GM19035 (cell line): ENCODE data around the gene ACTG1.
"Not testable (repeated sequence)": the region's sequence is repeated elsewhere in the genome, so short reads cannot be mapped to it uniquely, and the experiment has no call there.

Experiments
- ATAC-seq: cut with Tn5 transposase; IDR thresholded peaks from one replicate; pipeline ENCODE4 v1.9.1; 2021; ENCODE audit not compliant: unreplicated experiment

ACTG1 gene

DNA sequence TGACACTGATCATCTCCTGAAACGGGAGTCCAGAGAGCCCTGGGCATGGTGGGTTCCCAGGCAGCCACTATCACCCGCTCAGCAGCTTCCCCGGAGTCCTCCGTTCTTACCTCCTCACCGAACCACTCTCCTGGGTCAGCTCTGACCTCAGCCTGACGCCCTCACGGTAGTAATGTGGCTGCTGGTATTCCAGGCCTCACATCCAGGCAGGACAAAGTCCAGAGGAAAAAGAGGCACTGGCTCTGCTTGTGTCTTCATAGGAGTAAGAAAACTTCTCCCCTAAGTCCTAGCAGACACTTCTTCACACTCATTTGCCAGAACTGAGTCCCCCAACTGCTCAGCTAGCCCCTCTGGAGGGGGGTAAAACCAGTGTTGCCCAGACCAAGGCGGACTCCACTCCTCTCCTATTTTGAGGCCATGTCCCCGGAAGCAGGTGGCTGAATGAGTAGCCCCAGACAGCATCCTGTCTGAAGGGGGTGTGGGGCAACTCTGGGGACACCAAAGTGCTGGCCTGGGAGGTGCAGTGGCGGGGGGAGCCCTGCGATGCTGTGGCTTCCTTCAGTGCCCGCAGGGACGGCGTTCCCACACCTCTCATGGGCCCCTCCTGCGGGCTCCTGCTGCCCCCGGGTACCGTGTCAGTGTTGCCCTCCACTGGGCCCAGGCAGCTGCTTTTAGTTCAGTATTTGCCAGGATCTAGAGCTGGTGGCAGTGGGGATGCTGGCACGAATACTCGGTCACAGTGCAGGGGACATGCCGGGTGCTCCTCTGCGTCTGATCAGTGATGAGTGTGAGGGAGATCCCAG, 20.9 kb upstream of the ACTG1 start:
- no peak for ATAC-seq

- ATAC-seq, result no peak
Measured at GRCh38 chr17:81532490-81533287, 20.1 kb upstream of the ACTG1 start.

GRCh38 chr17:81531998-81532404, 19.4 kb upstream of the ACTG1 start:
- not testable (repeated sequence) for ATAC-seq

GRCh38 chr17:81531013-81531412, 18.4 kb upstream of the ACTG1 start:
- ATAC-seq, result not testable (repeated sequence)

DNA sequence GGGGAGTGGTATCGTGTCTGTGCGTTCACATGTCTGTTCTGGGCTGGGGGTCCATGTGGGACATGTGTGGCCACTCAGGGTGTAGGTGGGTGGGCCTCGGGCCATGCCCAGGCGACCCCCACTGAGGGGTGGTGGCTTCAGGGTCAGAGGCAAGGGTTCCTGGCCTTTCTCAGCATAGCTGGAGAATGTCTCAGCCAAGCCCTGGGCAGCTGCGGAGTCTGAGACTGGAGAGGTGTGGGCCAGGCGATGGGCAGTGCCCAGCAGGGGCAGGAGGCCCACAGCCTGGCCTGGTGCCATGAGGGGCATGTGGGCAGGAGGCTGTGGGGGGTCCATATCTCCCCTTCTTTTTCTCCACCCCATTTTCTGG, 16.8 kb upstream of the ACTG1 start:
- ATAC-seq, result no peak

DNA sequence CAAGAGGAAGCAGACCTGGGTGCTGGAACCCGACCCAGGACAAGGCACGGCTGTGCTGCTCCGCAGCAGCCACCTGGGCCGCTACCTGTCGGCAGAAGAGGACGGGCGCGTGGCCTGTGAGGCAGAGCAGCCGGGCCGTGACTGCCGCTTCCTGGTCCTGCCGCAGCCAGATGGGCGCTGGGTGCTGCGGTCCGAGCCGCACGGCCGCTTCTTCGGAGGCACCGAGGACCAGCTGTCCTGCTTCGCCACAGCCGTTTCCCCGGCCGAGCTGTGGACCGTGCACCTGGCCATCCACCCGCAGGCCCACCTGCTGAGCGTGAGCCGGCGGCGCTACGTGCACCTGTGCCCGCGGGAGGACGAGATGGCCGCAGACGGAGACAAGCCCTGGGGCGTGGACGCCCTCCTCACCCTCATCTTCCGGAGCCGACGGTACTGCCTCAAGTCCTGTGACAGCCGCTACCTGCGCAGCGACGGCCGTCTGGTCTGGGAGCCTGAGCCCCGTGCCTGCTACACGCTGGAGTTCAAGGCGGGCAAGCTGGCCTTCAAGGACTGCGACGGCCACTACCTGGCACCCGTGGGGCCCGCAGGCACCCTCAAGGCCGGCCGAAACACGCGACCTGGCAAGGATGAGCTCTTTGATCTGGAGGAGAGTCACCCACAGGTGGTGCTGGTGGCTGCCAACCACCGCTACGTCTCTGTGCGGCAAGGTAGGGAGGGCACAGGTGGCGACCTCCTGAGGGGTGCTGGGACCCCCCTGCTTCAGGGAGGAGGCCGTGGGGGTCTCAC, 16.2 kb upstream of the ACTG1 start:
- no peak for ATAC-seq

- ATAC-seq, result no peak
Measured at GRCh38 chr17:81528384-81528650, 15.7 kb upstream of the ACTG1 start.

DNA sequence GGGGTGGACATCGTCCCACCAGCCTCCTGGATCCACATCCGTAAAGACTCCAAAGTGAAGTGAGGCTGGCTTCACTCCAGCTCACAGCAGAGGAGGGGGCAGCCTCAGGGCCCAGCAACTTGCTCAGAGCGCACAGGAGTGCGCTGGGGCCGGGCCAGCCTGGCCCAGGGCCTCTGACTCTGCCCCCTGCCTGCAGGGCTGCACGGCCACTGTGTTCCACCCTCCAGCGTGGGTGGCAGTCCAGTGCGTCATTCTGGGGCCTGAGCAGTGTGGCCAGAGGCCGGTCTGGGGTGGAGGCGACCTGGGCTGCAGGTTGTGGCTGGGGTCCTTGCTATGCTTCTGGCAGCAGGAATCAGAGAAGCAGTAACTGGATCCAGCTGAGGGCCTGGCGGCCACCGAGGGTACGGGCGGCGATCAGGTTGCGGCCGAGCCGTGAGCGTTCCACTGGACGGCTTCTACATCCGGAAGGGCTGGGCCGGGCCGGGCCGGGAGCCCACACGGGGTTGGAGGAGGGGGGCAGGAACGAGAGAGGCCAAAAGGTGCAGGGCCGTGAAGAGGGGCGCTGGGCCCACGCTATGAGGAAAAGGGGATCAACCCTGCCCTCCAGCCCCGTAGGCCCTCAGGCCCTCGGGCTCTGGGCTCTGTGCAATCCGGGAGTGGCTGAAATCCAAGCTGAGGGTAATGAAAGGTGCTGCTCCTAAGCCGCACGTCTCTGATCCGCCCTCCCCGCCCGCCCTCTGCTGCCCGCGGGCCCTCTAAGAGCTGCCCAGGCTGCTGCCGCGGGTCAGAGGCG, 15.2 kb upstream of the ACTG1 start, which contains the start of gene FSCN2:
FSCN2 (plus strand) TSS at position 787 of the 793 bp plus-strand sequence. CDS start 155 bp downstream, outside the sequence.
- no peak for ATAC-seq

GRCh38 chr17:81526662-81527571, 14.3 kb upstream of the ACTG1 start:
- ATAC-seq, result no peak

GRCh38 chr17:81524865-81525159, 12.2 kb upstream of the ACTG1 start:
- ATAC-seq, result no peak

DNA sequence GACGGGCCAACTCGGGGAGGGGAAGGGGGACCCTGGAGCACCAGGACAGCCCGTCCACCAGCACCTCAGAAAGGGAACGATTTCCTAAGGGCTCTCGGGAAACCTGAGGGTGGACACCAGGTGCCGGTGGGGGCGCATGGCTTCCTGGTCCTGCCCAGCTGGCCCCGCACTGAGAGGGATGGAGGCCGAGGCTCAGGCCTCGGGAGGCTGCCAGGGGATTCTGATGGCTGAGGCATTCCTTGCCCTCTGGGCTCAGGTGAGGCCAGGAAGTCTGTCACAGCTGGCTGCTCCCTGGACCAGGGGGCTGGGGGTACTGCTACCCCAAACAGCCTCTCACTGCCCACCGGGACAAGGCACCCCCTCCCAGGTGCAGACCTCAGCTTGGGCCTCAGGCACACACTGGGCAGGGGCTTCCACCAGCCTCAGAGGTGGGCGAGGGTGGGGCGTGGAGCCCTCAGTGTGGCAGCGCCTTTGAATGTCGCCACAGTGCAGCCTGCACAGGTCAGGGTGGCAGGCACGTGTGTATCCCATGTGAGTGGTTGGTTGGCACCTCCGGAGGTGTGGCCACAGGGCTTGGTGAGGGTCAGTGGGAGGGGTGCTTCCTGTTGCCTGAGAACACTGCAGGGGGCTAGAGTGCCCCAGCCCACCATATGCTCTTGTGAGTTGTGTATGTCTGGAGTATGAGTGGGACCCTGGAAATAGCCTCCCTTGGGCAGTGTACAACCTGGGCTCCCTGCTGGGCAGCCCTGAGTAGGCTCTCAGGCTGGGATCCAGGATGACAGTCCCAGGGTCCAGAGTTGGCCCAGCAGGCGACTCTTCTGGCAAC, 11.7 kb upstream of the ACTG1 start:
- no peak for ATAC-seq

DNA sequence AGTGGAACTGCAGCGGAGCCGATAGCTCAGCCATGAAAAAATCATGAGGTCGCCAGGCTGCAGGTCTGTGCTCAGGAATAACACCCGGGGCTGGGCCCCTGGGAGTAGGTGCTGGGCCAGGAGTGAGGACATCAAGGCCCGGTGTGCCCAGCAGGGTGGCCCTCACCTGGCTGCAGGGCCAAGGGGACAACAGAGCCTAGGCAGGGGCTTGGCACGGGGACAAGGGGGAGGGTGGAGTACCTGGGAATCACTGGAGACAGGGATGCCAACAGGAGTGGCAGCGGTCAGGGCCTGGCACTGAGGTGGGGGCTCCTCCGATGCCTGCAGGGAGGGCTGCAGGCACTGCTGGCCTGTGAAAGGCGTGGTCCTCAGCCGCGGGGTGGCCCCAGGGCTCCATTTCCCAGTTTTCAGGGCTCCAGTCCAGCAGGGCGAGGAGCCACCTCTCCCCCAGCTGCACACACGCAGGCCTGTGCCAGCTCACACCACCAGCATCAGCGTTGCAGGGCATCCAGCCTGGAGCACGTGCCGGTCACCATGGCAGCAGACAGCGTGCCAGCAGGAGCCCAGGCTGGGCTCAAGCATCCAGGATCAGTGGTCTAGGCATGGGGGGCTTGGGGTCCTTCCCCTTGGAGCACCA, 10.9 kb upstream of the ACTG1 start:
- no peak for ATAC-seq

GRCh38 chr17:81522491-81523401, 10.1 kb upstream of the ACTG1 start:
- ATAC-seq, result no peak

GRCh38 chr17:81520021-81520901, 7.7 kb upstream of the ACTG1 start:
- ATAC-seq, result no peak

DNA sequence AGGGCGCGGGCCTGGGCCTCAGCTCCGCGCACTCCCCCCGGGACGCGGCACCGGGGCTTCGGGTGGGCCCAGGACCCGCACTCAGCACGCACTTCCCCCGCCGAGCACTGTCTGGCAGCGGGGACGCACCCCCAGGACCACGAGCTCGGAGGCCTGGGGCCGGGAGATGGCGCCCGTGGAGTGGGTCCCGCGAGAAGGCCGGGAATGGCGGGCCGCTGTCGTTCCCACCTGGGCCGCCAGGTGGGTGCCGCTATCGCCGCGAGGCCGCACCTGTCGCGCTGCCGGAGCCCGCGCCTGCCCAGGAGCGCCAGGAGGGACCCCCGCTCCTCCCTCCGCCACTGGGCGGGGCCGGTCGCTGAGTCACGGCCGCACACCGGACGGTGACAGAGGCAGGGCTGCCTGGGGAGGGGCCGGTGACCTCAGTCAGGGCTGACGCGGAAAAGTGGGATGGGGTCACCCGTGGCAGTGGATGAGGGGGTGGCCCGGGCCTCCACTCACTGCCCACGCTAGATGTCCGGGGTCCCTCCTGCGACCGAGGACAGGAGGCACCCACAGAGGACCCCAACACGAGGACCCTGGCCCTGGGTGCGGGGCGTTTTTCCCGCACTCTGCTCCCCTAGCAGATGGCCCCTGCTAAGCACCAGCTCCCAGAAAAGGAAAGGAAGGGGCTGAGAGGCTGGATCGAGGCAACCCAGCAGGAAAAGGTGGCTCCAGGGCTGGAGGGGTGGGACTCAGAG, 6.9 kb upstream of the ACTG1 start:
- ATAC-seq, result no peak

DNA sequence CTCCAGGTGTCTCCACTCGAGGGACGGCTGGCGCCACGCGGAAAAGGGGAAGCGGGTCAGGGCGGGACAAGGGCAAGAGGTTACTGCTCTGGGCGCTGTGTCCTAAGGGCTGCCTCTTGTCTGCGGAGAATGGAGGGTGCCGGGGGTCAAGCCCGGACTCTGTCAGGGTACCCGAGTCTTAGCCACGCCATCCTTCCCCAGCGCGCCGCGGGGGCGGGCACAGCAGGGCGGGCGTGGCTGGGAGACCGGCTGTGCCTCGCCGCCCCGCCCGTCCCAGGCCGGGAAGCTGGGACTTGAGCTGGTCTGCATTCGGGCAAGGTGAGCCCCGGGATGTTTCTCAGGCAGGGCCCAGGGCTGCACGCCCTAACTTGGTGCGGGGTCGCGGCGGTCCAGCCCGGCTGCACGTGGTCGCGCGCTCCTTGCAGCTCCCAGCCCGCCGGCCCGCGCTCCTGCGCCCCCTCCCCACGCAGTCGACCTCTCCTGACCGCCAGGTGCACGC, 6.2 kb upstream of the ACTG1 start:
- ATAC-seq, result no peak
